Fibroblast of lung (primary cell): ENCODE data around the gene PRRT1. TPM values are rescaled to one million over a fixed set of nuclear protein-coding genes. Genes with fewer than 3 reads are reported as not detected.

ENCODE experiments used
- DNase-seq, 2 donors: peaks; one replicate each; pipeline versions ENCODE4 v3.0.0 to v3.0.0-alpha.2; 2010; ENCODE audit warnings: low read depth in 2 of 2
- H2AFZ ChIP-seq: 2 replicates; pipeline ENCODE4 v1.5.1; 2012; ENCODE audit warnings: low read length, control low read depth, inconsistent platforms
- H3K27ac ChIP-seq: 2 replicates; pipeline ENCODE4 v1.5.1; 2011; ENCODE audit warnings: low read length, control low read depth; ENCODE audit not compliant: insufficient read depth
- H3K27me3 ChIP-seq: 2 replicates; pipeline ENCODE4 v1.5.1; 2011; ENCODE audit warnings: mild to moderate bottlenecking, low read length; ENCODE audit not compliant: control insufficient read depth, insufficient read depth
- H3K36me3 ChIP-seq: 2 replicates; pipeline ENCODE4 v1.5.1; 2011; ENCODE audit warnings: low read length; ENCODE audit not compliant: control insufficient read depth, insufficient read depth
- H3K4me1 ChIP-seq: 2 replicates; pipeline ENCODE4 v1.5.1; 2011; ENCODE audit warnings: low read length; ENCODE audit not compliant: control insufficient read depth, insufficient read depth; ENCODE audit errors: extremely low read depth
- H3K4me2 ChIP-seq: 2 replicates; pipeline ENCODE4 v1.5.1; 2011; ENCODE audit warnings: low read length, control low read depth; ENCODE audit not compliant: insufficient read depth; ENCODE audit errors: extremely low read depth
- H3K4me3 ChIP-seq, 4 experiments: fragments of 200-600 bp in 1 of 4; sonication (generic) in 1 of 4; replicated peaks in 1 of 4; 2 replicates each; pipeline ENCODE4 v1.5.1; 2011 to 2016; ENCODE audit warnings: low read length in 4 of 4, low read depth in 3 of 4, mild to moderate bottlenecking in 3 of 4, control low read depth in 2 of 4, inconsistent platforms in 1 of 4, mixed read lengths in 1 of 4; ENCODE audit not compliant: insufficient read depth in 1 of 4; ENCODE audit errors: control extremely low read depth in 1 of 4
- H3K79me2 ChIP-seq: 2 replicates; pipeline ENCODE4 v1.5.1; 2012; ENCODE audit warnings: mild to moderate bottlenecking, low read length, inconsistent platforms; ENCODE audit not compliant: control insufficient read depth, insufficient read depth
- H3K9ac ChIP-seq: 2 replicates; pipeline ENCODE4 v1.5.1; 2011; ENCODE audit warnings: mild to moderate bottlenecking, low read length, control low read depth; ENCODE audit not compliant: insufficient read depth
- H3K9me3 ChIP-seq: 2 replicates; pipeline ENCODE4 v1.5.1; 2012; ENCODE audit warnings: low read depth, low read length; ENCODE audit not compliant: control insufficient read depth, insufficient read depth
- H4K20me1 ChIP-seq: 2 replicates; pipeline ENCODE4 v1.5.1; 2011; ENCODE audit warnings: low read length; ENCODE audit not compliant: control insufficient read depth, insufficient read depth; ENCODE audit errors: extremely low read depth
- EZH2 ChIP-seq: IDR thresholded peaks from 2 replicates; pipeline ENCODE4 v1.5.1; 2012; ENCODE audit warnings: low read length, control low read depth, mild to moderate bottlenecking; ENCODE audit errors: missing control alignments
- polyA plus RNA-seq, 2 donors: library from polyadenylated mRNA; depleted of rRNA in 1 of 2; stranded (reverse) in 1 of 2; unstranded in 1 of 2; fragments of >200 nt; gene quantifications; 2 replicates each; pipeline ENCODE4 v1.2.1, GENCODE V29; 2011 to 2012; ENCODE audit warnings: missing spikeins in 1 of 2
- total RNA-seq: library from RNA; depleted of rRNA; stranded (reverse); fragments of >200 nt; gene quantifications from 2 replicates; pipeline ENCODE4 v1.2.1, GENCODE V29; 2014
- TF ChIP-seq, protein P1 (sequence below), 2 donors: IDR thresholded peaks in 1 of 2; conservative IDR thresholded peaks in 1 of 2; 1 replicate in 1 of 2; 2 replicates in 1 of 2; pipeline ENCODE4 v1.5.1; 2011 to 2012; ENCODE audit warnings: low read length in 2 of 2, control low read depth in 1 of 2, inconsistent platforms in 1 of 2, low read depth in 1 of 2, mild to moderate bottlenecking in 1 of 2

The PRRT1 gene
- total and polyA plus RNA-seq, 2 donors (not counting 1 experiment from before 2014, with no cell fraction given): 0.33 to 0.73 TPM

DNA sequence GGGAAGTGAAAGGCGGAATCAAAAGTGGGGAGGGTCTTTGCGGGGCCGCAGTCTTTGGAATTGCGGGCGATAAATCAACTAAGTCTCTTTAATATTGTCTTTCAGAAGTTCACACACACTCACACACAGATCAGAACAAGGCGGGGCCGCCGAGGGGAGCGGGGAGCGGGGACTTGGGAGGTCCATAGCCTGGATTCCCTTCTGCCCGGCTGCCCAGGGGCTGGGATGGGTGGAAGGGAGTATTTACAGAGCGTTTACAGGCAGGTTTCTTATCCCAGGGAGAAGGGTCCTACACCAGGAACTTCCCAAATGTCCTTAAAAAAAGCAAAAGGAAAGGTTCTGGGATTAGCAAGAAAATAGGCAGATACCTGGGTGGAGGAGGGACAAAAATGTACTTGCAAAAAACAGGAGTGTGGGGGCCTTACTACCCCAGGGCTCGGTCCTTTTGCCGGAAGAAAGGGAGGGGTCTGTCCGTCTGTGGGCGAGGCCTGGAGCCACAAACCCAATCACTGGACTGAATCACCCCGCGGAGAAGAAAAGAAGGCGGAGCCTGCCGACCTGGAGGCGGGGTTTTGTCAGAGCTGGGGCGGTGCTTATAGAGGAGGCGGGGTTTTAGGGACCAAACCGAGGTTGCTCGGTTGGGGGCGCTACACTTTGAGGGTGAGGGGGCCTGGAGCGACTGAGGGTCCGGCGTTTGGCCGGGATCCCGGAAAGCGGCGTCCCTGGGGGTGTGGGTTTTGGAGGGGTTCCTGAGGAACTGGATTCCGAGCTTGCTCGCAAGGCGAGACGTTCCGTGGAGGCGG lies 3.2 kb downstream of the PRRT1 start:
- TF ChIP-seq EZH2: no peak
- TF ChIP-seq, protein P1, sequence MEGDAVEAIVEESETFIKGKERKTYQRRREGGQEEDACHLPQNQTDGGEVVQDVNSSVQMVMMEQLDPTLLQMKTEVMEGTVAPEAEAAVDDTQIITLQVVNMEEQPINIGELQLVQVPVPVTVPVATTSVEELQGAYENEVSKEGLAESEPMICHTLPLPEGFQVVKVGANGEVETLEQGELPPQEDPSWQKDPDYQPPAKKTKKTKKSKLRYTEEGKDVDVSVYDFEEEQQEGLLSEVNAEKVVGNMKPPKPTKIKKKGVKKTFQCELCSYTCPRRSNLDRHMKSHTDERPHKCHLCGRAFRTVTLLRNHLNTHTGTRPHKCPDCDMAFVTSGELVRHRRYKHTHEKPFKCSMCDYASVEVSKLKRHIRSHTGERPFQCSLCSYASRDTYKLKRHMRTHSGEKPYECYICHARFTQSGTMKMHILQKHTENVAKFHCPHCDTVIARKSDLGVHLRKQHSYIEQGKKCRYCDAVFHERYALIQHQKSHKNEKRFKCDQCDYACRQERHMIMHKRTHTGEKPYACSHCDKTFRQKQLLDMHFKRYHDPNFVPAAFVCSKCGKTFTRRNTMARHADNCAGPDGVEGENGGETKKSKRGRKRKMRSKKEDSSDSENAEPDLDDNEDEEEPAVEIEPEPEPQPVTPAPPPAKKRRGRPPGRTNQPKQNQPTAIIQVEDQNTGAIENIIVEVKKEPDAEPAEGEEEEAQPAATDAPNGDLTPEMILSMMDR (conservative IDR thresholded peaks at IDR 0.05 in 1 of 2, IDR thresholded peaks at IDR 0.05 in 1 of 2; ENCODE audit: low read depth in 1 of 2, low read length in 2 of 2): peak in 1 of 2 donors; percentile 16
- H3K9me3 ChIP-seq: no peaks in the 10 kb centered on the region
- H3K4me1 ChIP-seq: peaks cover 13% of the 10 kb centered on the region
- DNase-seq: peak; percentile 25 to 47
- H4K20me1 ChIP-seq: no peaks in the 10 kb centered on the region
- H3K36me3 ChIP-seq: no peaks in the 10 kb centered on the region
- no peaks in the 10 kb centered on the region for H3K79me2 ChIP-seq
- H3K4me2 ChIP-seq: no peak overlapping the region
- no peak overlapping the region for H2AFZ ChIP-seq
- peak overlapping the region in 1 of 4 experiments; percentile 33 for H3K4me3 ChIP-seq
- H3K9ac ChIP-seq: no peak overlapping the region
- H3K27ac ChIP-seq: no peak overlapping the region
- H3K27me3 ChIP-seq: no peaks in the 10 kb centered on the region

DNA sequence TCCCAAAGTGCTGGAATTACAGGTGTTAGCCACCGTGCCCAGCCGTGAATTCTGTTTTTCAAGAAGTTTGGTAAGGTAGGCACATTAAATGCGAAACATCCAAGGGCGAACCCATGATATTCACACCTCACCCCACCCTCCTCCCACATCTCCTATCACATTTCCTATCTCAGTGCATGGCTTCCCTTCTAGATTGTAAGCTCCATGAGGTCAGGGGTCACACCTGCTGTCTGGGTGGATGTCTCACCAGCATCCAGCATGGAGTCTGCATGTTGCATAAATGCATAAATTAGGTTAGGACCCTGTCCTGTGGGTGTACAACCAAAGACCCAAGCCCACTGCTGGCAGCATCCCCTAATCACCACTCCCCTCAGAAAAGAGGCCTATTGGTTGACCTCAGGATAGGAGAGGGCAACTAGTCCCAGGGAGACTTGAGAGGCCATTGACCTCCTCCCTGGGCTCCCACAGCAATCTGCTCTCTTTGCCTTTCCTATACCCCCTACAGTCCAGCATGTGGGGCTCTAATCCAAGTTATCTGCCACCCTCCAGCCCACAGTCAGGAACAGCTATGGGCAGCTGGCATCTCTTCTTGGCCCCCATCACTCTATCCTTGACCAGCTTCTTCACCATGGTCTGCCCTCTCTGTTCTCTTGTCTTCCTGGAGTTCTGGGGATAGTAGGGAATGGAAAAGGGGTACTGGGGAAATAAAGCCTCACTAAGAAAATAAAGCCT lies 4.2 kb downstream of the PRRT1 start:
- Histone ChIP-seq H3K4me1 (peaks cover 7% of the 10 kb centered on the region), H3K27ac (no peak overlapping the region), H3K4me2 (no peak overlapping the region), H3K36me3 (no peaks in the 10 kb centered on the region), H3K9ac (no peak overlapping the region), H3K4me3 (no peak overlapping the region), H3K27me3 (no peaks in the 10 kb centered on the region), H3K79me2 (no peaks in the 10 kb centered on the region), H3K9me3 (no peaks in the 10 kb centered on the region), H2AFZ (no peak overlapping the region), H4K20me1 (no peaks in the 10 kb centered on the region)
- DNase-seq: no peak
- TF ChIP-seq EZH2: no peak
- TF ChIP-seq, protein P1 (conservative IDR thresholded peaks at IDR 0.05 in 1 of 2, IDR thresholded peaks at IDR 0.05 in 1 of 2; ENCODE audit: low read depth in 1 of 2, low read length in 2 of 2): no peak

DNA sequence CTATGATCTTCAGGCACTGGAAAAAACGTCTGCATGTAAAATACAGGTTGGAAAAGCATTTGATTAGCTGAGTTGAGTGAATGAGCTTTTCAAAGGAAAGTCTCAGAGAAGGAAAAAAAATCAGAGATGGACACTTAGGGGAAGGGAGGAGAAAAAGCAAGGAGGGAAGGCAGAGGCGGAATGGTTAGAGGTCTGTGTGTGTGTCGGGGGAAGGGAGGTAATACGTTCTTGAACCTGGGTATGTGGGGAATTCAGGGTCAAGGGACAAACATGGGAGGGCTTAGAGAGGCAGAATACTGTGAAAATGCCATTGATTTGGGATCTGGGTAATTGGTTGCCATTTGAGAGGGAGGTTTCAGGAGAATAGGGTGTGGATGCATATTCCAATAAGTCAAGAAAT lies 5.1 kb downstream of the PRRT1 start:
- Histone ChIP-seq H3K9me3 (no peaks in the 10 kb centered on the region), H3K27ac (no peak overlapping the region), H3K9ac (no peak overlapping the region), H3K27me3 (no peaks in the 10 kb centered on the region), H3K4me3 (no peak overlapping the region), H3K4me2 (no peak overlapping the region), H4K20me1 (no peaks in the 10 kb centered on the region), H3K79me2 (no peaks in the 10 kb centered on the region), H3K36me3 (no peaks in the 10 kb centered on the region), H3K4me1 (no peaks in the 10 kb centered on the region), H2AFZ (no peak overlapping the region)
- TF ChIP-seq, protein P1 (conservative IDR thresholded peaks at IDR 0.05 in 1 of 2, IDR thresholded peaks at IDR 0.05 in 1 of 2; ENCODE audit: low read depth in 1 of 2, low read length in 2 of 2): no peak
- no peak for TF ChIP-seq EZH2
- DNase-seq: no peak
